Fibroblast of the aortic adventitia (primary cell): Measurements from ENCODE around the gene CXCL16. TPM values are rescaled to one million over a fixed set of nuclear protein-coding genes. Genes with fewer than 3 reads are reported as not detected.
"Not testable (repeated sequence)": the region's sequence is repeated elsewhere in the genome, so short reads cannot be mapped to it uniquely, and the experiment has no call there.

Source experiments
- DNase-seq: peaks from one replicate; pipeline ENCODE4 v3.0.0-alpha.2; 2010; ENCODE audit warnings: low read depth
- H3K4me3 ChIP-seq: 2 replicates; pipeline ENCODE4 v1.5.1; 2011; ENCODE audit warnings: low read depth, mild to moderate bottlenecking, control low read depth, low read length, moderate library complexity
- CTCF ChIP-seq: IDR thresholded peaks from 2 replicates; pipeline ENCODE4 v1.5.1; 2011; ENCODE audit warnings: mild to moderate bottlenecking, low read length, control low read depth, inconsistent platforms; ENCODE audit not compliant: insufficient read depth
- total RNA-seq: library from RNA; depleted of rRNA; stranded (reverse); fragments of >200 nt; gene quantifications from 2 replicates; pipeline ENCODE4 v1.2.3, GENCODE V29; 2012; ENCODE audit warnings: low replicate concordance

Gene CXCL16
- total RNA-seq, 1 donor = 2.6 TPM

- DNase-seq = no peak
- TF ChIP-seq CTCF = no peak
- no peak overlapping the region for H3K4me3 ChIP-seq
Measured at GRCh38 chr17:4718276-4718675, 21.5 kb downstream of the CXCL16 start.

- H3K4me3 ChIP-seq = no peak overlapping the region
- DNase-seq = no peak
- TF ChIP-seq CTCF = no peak
Measured at GRCh38 chr17:4717791-4718190, 21.9 kb downstream of the CXCL16 start.

GRCh38 chr17:4716081-4716480 is 23.6 kb downstream of the CXCL16 start:
- no peak for DNase-seq
- TF ChIP-seq CTCF = no peak
- H3K4me3 ChIP-seq = no peak overlapping the region

GRCh38 chr17:4715063-4715744 is 24.5 kb downstream of the CXCL16 start:
- no peak for TF ChIP-seq CTCF
- no peak for DNase-seq
- no peak overlapping the region for H3K4me3 ChIP-seq

- H3K4me3 ChIP-seq, DNase-seq: not testable (repeated sequence)
Measured at GRCh38 chr17:4714340-4715062, 25.2 kb downstream of the CXCL16 start.

GRCh38 chr17:4712526-4712925 is 27.2 kb downstream of the CXCL16 start:
- no peak overlapping the region for H3K4me3 ChIP-seq
- DNase-seq = no peak
- TF ChIP-seq CTCF = no peak

GRCh38 chr17:4711661-4712181 is 28.0 kb downstream of the CXCL16 start:
- no peak for DNase-seq
- H3K4me3 ChIP-seq = no peak overlapping the region
- TF ChIP-seq CTCF = no peak
